OCI-LY3 (cell line): ENCODE data around the gene PSMG1.

Experiments
- H2AFZ ChIP-seq: fragments of 200-600, 300-600 bp; shearing (Covaris generic); 2 replicates; pipeline ENCODE4 v1.6.0; 2014; ENCODE audit warnings: antibody characterized with exemption, low read depth, low read length
- H3K27ac ChIP-seq: fragments of 200-600, 300-600 bp; sonication (generic); 2 replicates; pipeline ENCODE4 v1.5.1; 2014; ENCODE audit warnings: mild to moderate bottlenecking, low read length, moderate library complexity, mixed read lengths
- H3K27me3 ChIP-seq: fragments of 200-600, 300-600 bp; sonication (generic); 2 replicates; pipeline ENCODE4 v1.6.1; 2014; ENCODE audit warnings: low read depth, low read length, mixed read lengths
- H3K36me3 ChIP-seq: fragments of 200-600, 300-600 bp; sonication (generic); replicated peaks from 2 replicates; pipeline ENCODE3; 2014; ENCODE audit warnings: low read depth, low read length, mixed read lengths
- H3K4me1 ChIP-seq: fragments of 300-600, 200-600 bp; sonication (generic); 2 replicates; pipeline ENCODE4 v1.6.1; 2014; ENCODE audit warnings: low read length, mixed read lengths
- H3K4me2 ChIP-seq: fragments of 200-600, 300-600 bp; sonication (generic); 2 replicates; pipeline ENCODE4 v1.6.1; 2014; ENCODE audit warnings: low read length, mixed read lengths
- H3K4me3 ChIP-seq: fragments of 300-600, 200-600 bp; sonication (generic); 2 replicates; pipeline ENCODE4 v1.5.1; 2014; ENCODE audit warnings: antibody characterized with exemption, mild to moderate bottlenecking, low read length, moderate library complexity
- H3K79me2 ChIP-seq: fragments of 300-600, 200-600 bp; shearing (Covaris generic); 2 replicates; pipeline ENCODE4 v1.6.1; 2014; ENCODE audit warnings: mild to moderate bottlenecking, low read length, mixed read lengths
- H3K9ac ChIP-seq: fragments of 300-600, 200-600 bp; shearing (Covaris generic); 2 replicates; pipeline ENCODE4 v1.6.0; 2014; ENCODE audit warnings: mild to moderate bottlenecking, low read length, moderate library complexity
- H3K9me3 ChIP-seq: fragments of 200-600, 300-600 bp; shearing (Covaris generic); 2 replicates; pipeline ENCODE4 v1.6.1; 2014; ENCODE audit warnings: low read length, mixed read lengths; ENCODE audit not compliant: insufficient read depth
- H4K20me1 ChIP-seq: fragments of 200-600, 300-600 bp; sonication (generic); 2 replicates; pipeline ENCODE4 v1.6.1; 2016; ENCODE audit warnings: low read length, mixed read lengths; ENCODE audit not compliant: insufficient read depth
- CTCF ChIP-seq: fragments of 200-600, 300-600 bp; sonication (generic); IDR thresholded peaks from 2 replicates; pipeline ENCODE4 v1.5.1; 2014; ENCODE audit warnings: antibody characterized with exemption, low read length, low read depth
- EZH2phosphoT487 ChIP-seq: fragments of 200-600 bp; shearing (Covaris generic); IDR thresholded peaks from 2 replicates; pipeline ENCODE4 v1.6.1; 2018; ENCODE audit warnings: antibody characterized with exemption, mixed run types, low read depth

PSMG1 gene

GRCh38 chr21:39181205-39181818 lies 1.9 kb downstream of the PSMG1 start:
- peaks cover 20% of the 10 kb centered on the region for H3K4me1 ChIP-seq
- H3K79me2 ChIP-seq: peaks cover 26% of the 10 kb centered on the region
- no peak overlapping the region for H2AFZ ChIP-seq
- H3K36me3 ChIP-seq: peaks cover 32% of the 10 kb centered on the region
- TF ChIP-seq CTCF (no peak), EZH2phosphoT487 (no peak)
- no peaks in the 10 kb centered on the region for H4K20me1 ChIP-seq
- H3K4me3 ChIP-seq: no peak overlapping the region
- H3K9me3 ChIP-seq: no peaks in the 10 kb centered on the region
- no peak overlapping the region for H3K27ac ChIP-seq
- peak overlapping the region; percentile 85 for H3K4me2 ChIP-seq
- no peaks in the 10 kb centered on the region for H3K27me3 ChIP-seq
- no peak overlapping the region for H3K9ac ChIP-seq

GRCh38 chr21:39180429-39181019 lies 2.7 kb downstream of the PSMG1 start:
- no peak overlapping the region for H3K4me3 ChIP-seq
- H3K27ac ChIP-seq: no peak overlapping the region
- no peaks in the 10 kb centered on the region for H3K27me3 ChIP-seq
- no peaks in the 10 kb centered on the region for H3K9me3 ChIP-seq
- TF ChIP-seq EZH2phosphoT487 (no peak), CTCF (no peak)
- no peak overlapping the region for H3K9ac ChIP-seq
- H3K36me3 ChIP-seq: peaks cover 37% of the 10 kb centered on the region
- no peak overlapping the region for H2AFZ ChIP-seq
- no peaks in the 10 kb centered on the region for H4K20me1 ChIP-seq
- H3K4me1 ChIP-seq: peaks cover 20% of the 10 kb centered on the region
- H3K4me2 ChIP-seq: no peak overlapping the region
- H3K79me2 ChIP-seq: peaks cover 26% of the 10 kb centered on the region

- Histone ChIP-seq H3K36me3 (peaks cover 53% of the 10 kb centered on the region), H3K27ac (no peak overlapping the region), H3K27me3 (no peaks in the 10 kb centered on the region), H3K9ac (no peak overlapping the region), H3K9me3 (no peaks in the 10 kb centered on the region), H3K4me1 (peaks cover 14% of the 10 kb centered on the region), H3K4me2 (no peak overlapping the region), H2AFZ (no peak overlapping the region), H4K20me1 (no peaks in the 10 kb centered on the region), H3K4me3 (no peak overlapping the region), H3K79me2 (peaks cover 26% of the 10 kb centered on the region)
- no peak for TF ChIP-seq EZH2phosphoT487
- TF ChIP-seq CTCF: no peak
These were observed 4.8 kb downstream of the PSMG1 start for GRCh38 chr21:39178421-39178820.

- Histone ChIP-seq H3K4me1 (peaks cover 5% of the 10 kb centered on the region; the same call in 1 of the 2 replicates), H3K27ac (no peak overlapping the region), H3K9me3 (no peaks in the 10 kb centered on the region), H3K4me2 (no peak overlapping the region), H4K20me1 (no peaks in the 10 kb centered on the region), H3K4me3 (no peak overlapping the region), H3K9ac (no peak overlapping the region), H3K27me3 (no peaks in the 10 kb centered on the region), H3K79me2 (peaks cover 8% of the 10 kb centered on the region), H3K36me3 (peaks cover 61% of the 10 kb centered on the region), H2AFZ (no peak overlapping the region)
- no peak for TF ChIP-seq CTCF
- TF ChIP-seq EZH2phosphoT487: no peak
These were observed 7.0 kb downstream of the PSMG1 start for GRCh38 chr21:39176271-39176709.
